ENCODE results near the gene PLXDC1. TPM values are rescaled to one million over a fixed set of nuclear protein-coding genes. Genes with fewer than 3 reads are reported as not detected.

Gene PLXDC1
- total and polyA plus RNA-seq, 2 donors: 19.7 to 66.4 TPM

DNA sequence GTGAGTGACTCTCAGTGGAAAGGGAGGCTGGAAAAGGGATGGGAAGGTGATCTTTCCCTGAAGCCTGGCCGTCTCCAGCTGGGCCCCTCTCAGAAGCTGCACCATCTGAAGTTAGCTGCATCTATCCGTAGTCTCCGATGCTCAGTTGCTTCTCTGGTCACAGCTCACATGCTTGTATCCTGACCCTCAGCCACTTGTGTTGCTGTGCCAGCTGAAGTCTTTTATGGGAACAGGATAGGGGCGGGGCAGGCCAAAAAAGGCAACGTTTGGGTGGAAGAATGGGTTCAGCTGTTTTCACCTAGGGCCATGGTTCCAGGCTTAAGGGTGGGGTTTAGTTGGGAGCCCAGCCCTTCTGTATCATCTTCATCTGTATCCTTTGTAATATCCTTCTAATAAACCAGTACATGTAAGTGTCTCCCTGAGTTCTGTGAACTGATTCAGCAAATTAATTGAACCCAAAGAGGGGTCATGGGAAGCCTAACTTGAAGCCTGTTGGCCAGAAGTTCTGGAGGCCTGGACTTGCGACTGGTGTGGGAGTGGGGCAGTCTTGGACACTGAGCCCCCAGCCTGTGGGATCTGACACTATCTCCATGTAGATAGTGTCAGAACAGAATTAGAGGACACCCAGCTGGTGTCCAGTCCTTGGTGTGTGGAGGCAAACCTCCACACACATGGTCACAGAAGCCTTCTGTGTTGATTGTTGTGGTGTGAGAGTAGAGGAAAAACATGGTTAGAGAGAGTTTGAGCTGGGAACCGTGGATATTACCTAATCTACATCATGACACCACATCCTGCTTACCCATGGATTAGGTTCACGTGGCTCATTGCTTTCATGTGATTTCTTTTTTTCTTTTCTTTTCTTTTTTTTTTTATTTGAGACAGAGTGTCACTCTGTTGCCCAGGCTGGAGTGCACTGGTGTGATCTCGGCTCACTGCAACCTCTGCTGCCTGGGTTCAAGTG lies 135.0 kb downstream of the PLXDC1 start:
- peak overlapping the region in 1 of 2 donors; percentile 36 for H3K27ac ChIP-seq (ENCODE audit: low read depth in 1 of 2, low read length in 1 of 2)
- H3K36me3 ChIP-seq (ENCODE audit: control insufficient read depth in 2 of 2, insufficient read depth in 2 of 2, low read length in 1 of 2): no peaks in the 10 kb centered on the region
- WGBS: 71% methylated on average over 9 of the region's 9 CpGs
- H3K4me1 ChIP-seq (ENCODE audit: control insufficient read depth in 2 of 2, insufficient read depth in 2 of 2, low read length in 2 of 2): peaks cover 8 to 23% of the 10 kb centered on the region in 2 donors
- no peak overlapping the region for H3K4me3 ChIP-seq (ENCODE audit: low read length in 2 of 2)
- H3K27me3 ChIP-seq (ENCODE audit: control insufficient read depth in 2 of 2, insufficient read depth in 1 of 2, low read length in 1 of 2): no peaks in the 10 kb centered on the region
- DNase-seq (ENCODE audit: low read depth in 6 of 9, low spot score in 9 of 9): peak in 3 of 9 donors; percentile 18 to 65 (median 21)
- H3K9me3 ChIP-seq (ENCODE audit: control insufficient read depth in 2 of 2, insufficient read depth in 1 of 2, low read length in 1 of 2): no peaks in the 10 kb centered on the region

DNA sequence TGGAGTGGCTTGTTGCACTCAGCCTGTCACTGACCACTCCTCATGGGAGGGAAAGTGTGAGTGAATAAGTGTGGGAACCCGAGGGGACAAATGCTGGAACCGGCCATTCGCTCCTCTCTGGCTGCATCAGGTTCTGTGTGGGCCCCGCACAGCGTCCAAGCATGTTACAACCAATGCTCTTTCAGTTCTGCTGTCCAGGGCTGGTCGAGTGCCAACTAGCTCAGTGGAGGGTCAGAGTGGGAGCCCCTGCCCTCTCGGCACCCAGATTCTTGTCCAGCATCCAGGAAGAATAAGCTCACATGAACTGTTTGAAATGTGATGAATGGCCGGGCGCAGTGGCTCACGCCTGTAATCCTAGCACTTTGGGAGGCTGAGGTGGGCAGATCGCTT lies 135.9 kb downstream of the PLXDC1 start:
- Histone ChIP-seq H3K4me3 (ENCODE audit: low read length in 2 of 2) (no peak overlapping the region), H3K27ac (ENCODE audit: low read depth in 1 of 2, low read length in 1 of 2) (no peak overlapping the region), H3K36me3 (ENCODE audit: control insufficient read depth in 2 of 2, insufficient read depth in 2 of 2, low read length in 1 of 2) (no peaks in the 10 kb centered on the region), H3K4me1 (ENCODE audit: control insufficient read depth in 2 of 2, insufficient read depth in 2 of 2, low read length in 2 of 2) (peaks cover 8 to 23% of the 10 kb centered on the region in 2 donors), H3K27me3 (ENCODE audit: control insufficient read depth in 2 of 2, insufficient read depth in 1 of 2, low read length in 1 of 2) (no peaks in the 10 kb centered on the region), H3K9me3 (ENCODE audit: control insufficient read depth in 2 of 2, insufficient read depth in 1 of 2, low read length in 1 of 2) (no peaks in the 10 kb centered on the region)
- 96% methylated on average over 11 of the region's 11 CpGs for WGBS
- DNase-seq (ENCODE audit: low read depth in 6 of 9, low spot score in 9 of 9): no peak

DNA sequence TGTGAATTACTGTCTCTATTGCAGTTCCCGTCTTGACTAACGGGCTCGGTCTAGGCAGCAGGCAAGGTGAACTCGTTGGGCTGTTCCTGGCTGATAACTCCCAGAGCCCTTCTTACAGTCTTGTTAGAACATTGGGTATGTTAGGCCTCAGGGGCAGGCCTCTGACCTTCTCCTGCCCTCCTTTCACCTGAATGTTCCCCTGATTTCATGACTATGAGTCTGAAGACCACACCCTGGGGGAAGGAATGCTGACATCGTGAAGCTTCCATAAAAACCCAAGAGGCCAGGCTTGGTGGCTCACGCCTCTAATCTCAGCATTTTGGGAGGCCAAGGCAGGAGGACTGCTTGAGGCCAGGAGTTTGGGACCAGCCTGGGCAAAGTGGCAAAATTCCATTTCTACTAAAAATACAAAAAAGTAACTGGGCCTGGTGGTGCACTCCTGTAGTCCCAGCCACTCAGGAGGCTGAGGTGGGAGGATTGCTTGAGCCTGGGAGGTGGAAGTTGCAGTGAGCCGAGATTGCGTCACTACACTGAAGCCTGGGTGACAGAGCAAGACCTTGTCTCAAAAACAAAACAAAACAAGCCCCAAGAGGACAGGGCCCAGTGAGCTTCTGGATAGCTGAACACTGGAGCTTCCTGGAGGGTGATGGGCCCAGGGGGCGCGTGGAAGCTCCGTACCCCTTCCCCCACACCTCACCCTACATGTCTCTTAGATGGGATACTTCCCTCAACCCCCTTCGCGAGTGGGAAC lies 136.5 kb downstream of the PLXDC1 start:
- Histone ChIP-seq H3K9me3 (ENCODE audit: control insufficient read depth in 2 of 2, insufficient read depth in 1 of 2, low read length in 1 of 2) (no peaks in the 10 kb centered on the region), H3K36me3 (ENCODE audit: control insufficient read depth in 2 of 2, insufficient read depth in 2 of 2, low read length in 1 of 2) (no peaks in the 10 kb centered on the region), H3K4me1 (ENCODE audit: control insufficient read depth in 2 of 2, insufficient read depth in 2 of 2, low read length in 2 of 2) (peaks cover 8 to 23% of the 10 kb centered on the region in 2 donors), H3K27me3 (ENCODE audit: control insufficient read depth in 2 of 2, insufficient read depth in 1 of 2, low read length in 1 of 2) (no peaks in the 10 kb centered on the region), H3K4me3 (ENCODE audit: low read length in 2 of 2) (no peak overlapping the region), H3K27ac (ENCODE audit: low read depth in 1 of 2, low read length in 1 of 2) (no peak overlapping the region)
- no peak for DNase-seq (ENCODE audit: low read depth in 6 of 9, low spot score in 9 of 9)
- WGBS: 97% methylated on average over 13 of the region's 13 CpGs

DNA sequence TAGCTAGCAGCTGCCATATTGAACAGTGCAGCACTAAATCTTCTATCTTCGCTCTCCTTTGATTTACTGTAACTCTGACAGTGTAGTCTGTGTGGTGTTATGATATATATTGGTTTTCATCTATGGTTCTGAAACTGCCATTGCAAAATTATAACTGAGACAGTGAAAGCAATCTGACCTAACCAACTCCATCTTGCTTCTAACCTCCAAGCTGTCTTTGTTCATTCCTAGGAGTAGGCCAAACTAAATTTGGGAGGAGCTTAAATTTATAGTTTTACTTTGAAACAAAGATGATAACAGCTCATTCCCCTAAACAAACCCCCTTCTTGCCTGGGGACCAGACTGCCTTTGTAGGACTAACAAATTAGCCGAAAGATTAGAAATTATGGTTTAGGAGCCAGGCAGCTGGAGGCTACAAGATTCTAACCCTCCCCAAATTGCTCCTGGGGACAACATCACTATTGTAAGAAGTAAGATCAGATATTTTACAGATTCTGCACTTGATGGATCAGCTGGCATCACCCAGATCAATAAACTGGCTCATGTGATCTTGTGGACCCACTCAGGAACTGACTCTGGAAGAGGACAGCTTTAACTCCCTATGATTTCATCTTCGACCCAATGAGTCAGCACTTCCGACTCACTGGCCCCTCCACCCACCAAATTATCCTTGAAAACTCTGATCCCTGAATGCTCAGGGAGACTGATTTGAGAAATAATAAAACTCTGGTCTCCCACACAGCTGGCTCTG lies 137.2 kb downstream of the PLXDC1 start:
- H3K27ac ChIP-seq (ENCODE audit: low read depth in 1 of 2, low read length in 1 of 2): no peak overlapping the region
- no peaks in the 10 kb centered on the region for H3K36me3 ChIP-seq (ENCODE audit: control insufficient read depth in 2 of 2, insufficient read depth in 2 of 2, low read length in 1 of 2)
- H3K4me3 ChIP-seq (ENCODE audit: low read length in 2 of 2): no peak overlapping the region
- no peak for DNase-seq (ENCODE audit: low read depth in 6 of 9, low spot score in 9 of 9)
- peaks cover 0 to 2% of the 10 kb centered on the region in 2 donors for H3K27me3 ChIP-seq (ENCODE audit: control insufficient read depth in 2 of 2, insufficient read depth in 1 of 2, low read length in 1 of 2)
- H3K9me3 ChIP-seq (ENCODE audit: control insufficient read depth in 2 of 2, insufficient read depth in 1 of 2, low read length in 1 of 2): no peaks in the 10 kb centered on the region
- peaks cover 8 to 23% of the 10 kb centered on the region in 2 donors for H3K4me1 ChIP-seq (ENCODE audit: control insufficient read depth in 2 of 2, insufficient read depth in 2 of 2, low read length in 2 of 2)
- 96% methylated on average over 4 of the region's 4 CpGs for WGBS

Other genes with a start within 250 kb of the PLXDC1 start
- not detected for gene FBXO47, start 184.2 kb downstream of the PLXDC1 start, total RNA-seq
- gene FBXO47, start 184.2 kb downstream of the PLXDC1 start, polyA plus RNA-seq: not detected
- gene ARL5C, start 14.5 kb upstream of the PLXDC1 start, total RNA-seq: 3.7 TPM
- gene ARL5C, start 14.5 kb upstream of the PLXDC1 start, polyA plus RNA-seq: 6.3 TPM
- 2.9 TPM for gene CACNB1, start 46.0 kb upstream of the PLXDC1 start, total RNA-seq
- gene CACNB1, start 46.0 kb upstream of the PLXDC1 start, polyA plus RNA-seq: 11.7 TPM
- 3,707 TPM for gene RPL19, start 48.6 kb upstream of the PLXDC1 start, total RNA-seq
- gene RPL19, start 48.6 kb upstream of the PLXDC1 start, polyA plus RNA-seq: 3,788 TPM
- under 0.01 TPM for gene STAC2, start 74.3 kb upstream of the PLXDC1 start, total RNA-seq
- gene STAC2, start 74.3 kb upstream of the PLXDC1 start, polyA plus RNA-seq: 1.6 TPM
- gene FBXL20, start 250.0 kb upstream of the PLXDC1 start, total RNA-seq: 8.7 TPM
- 4.2 TPM for gene FBXL20, start 250.0 kb upstream of the PLXDC1 start, polyA plus RNA-seq

Measured in thymus (tissue), 11 donors.